GM21576 (cell line): Measurements from ENCODE around the gene COL27A1.

Experiments used
- ATAC-seq: cut with Tn5 transposase; IDR thresholded peaks from one replicate; pipeline ENCODE4 v1.9.1; 2021; ENCODE audit warnings: mild to moderate bottlenecking, moderate library complexity; ENCODE audit not compliant: unreplicated experiment

Gene COL27A1

DNA sequence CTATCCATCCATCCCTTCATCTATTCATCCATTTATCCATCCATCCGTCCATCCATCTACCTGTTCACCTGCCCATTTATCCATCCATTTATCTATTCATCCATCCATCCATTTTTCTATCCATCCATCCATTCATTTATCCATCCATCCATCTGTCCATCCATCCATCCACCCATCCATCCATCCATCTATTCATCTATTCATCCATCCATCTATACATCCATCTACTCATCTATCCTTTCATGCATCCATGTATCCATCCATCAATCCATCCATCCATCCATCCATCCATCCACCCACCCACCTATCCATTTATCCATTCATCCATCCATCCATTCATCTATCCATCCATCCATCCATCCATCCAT is 10.8 kb downstream of the COL27A1 start:
- ATAC-seq, result no peak

DNA sequence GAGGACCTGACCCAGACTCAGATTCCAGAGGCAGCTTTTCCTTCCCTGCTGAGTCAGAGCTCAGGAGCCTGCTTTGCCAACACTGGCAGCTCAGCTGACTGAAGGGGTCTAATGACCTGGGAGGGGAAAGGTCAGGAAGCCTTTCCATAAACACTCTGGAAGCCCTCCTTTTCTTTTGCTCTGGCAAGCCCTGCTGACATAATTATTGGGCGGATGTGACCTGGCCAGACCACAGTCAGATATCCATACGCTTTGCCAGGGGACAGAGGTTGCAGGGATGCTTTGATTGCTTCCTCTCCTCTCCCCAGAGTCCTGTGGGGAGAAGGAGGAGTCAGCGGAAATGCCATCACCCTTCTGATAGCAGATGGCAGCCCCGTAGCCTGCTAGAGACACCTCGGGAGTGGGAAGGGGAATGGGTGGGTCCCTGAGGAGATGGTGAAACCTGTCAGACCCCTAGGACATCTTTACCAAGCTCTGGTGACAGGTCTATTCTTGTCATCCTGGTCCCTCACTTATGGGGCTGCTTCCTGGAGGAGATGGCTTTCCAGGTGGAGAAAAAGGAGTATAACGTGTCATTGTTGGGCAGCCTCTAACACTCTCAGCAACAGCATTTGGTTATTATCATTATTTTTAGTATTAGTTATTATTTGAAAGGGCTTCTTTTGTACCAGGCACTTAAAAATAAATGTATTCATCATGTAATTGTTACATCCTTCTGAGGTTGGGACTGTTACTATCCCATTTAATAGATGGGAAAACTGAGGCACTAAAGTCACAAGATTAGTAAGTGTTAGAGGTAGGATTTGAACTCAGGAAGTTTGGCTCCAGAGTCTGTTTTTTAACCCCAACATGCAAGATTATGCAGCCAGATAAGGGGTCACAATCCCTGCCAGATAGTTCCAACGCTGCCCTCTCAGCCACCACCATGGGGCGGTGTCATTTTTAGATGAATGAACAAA is 11.6 kb downstream of the COL27A1 start:
- ATAC-seq, result no peak

GRCh38 chr9:114167591-114168091 is 12.3 kb downstream of the COL27A1 start:
- no peak for ATAC-seq

GRCh38 chr9:114168281-114169028 is 13.1 kb downstream of the COL27A1 start:
- no peak for ATAC-seq

- ATAC-seq, result no peak
Observed at GRCh38 chr9:114169029-114169951, 14.0 kb downstream of the COL27A1 start.

DNA sequence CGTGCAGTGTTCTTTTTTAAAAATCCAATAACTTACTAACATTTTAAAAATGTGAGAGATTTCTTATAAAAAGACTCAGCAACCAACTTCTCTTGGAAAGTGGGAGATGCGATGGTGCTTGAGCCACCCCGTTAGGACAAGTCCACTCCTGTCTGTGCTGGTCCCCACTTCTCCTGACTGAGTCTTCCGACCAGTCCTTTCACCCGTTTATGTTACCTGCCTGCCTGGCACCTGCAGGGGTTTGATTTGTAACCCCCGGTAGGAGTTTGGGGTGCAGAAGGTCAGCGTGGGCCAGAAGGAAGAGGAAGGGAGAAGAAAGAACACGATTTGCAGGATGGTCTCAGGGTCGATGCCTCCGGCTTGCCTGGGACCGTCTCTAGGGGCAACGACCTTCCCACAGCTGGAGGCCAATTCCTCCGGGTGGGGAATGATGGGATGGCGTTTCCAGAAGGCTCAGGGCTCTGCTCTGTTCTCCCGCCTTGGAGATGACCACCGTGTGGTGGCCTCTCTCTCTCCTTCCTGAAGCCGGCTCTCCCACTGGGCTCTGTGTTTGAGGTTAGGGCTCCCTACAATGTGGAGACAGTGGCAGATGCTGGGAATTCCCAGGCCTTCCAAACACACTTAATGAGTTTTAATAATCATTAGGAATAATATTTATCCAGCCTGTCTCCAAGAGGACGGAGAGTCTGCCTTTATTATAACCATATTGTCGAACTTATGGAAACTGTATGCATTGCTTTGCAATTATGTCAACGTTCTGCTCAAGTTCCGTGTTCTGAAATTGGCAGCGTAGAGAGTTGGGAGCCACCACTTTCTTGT is 14.8 kb downstream of the COL27A1 start:
- ATAC-seq, result no peak

DNA sequence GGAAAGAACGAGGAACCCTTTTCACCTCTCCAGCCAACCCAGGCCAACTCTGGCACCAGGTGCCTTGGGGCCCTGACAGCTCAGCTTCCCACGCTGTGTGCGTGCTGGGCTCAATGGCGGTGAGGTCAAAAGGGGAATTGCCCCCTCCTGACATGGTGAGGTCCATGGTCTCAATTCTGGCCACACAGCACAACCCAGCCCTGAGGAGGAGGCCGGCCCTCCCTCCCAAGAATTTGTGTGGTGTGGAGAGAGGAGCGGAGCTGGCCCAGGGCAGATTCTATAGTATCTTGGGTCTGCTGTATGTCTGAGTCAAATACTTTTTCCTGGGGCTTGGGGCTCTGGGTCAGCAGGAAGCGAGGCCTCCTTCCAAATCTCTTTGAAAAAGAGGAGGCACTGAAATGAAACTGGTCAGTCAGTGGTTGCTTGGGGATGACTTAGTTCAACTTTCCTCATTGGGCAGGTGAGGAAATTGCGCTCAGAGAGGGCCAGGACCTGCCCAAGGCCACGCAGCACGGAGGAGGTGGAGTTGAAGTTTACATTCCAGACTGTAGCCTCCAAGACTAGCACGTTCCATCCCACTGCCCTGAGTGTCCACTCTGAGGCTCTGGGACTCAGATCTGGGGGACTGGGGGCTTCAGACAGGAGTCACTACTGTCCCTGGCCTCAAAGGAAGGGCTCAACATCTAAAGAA is 15.6 kb downstream of the COL27A1 start:
- ATAC-seq, result no peak

DNA sequence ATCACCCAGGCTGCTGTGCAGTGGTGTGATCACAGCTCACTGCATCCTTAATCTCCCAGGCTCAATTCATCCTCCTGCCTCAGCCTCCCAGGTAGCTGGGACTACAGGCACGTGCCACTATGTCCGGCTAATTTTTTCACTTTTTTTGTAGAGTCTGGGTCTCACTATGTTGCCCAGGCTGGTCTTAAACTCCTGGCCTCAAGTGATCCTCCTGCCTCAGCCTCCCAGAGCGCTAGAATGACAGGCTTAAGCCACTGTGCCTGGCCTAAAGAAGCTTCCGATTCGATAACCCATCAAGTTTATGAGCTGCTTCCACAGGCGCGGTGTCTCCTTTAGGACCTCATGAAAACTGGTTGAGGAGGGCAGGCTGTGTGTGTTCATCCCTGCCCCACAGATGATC is 16.2 kb downstream of the COL27A1 start:
- no peak for ATAC-seq

- no peak for ATAC-seq
Observed at GRCh38 chr9:114172981-114173833, 17.9 kb downstream of the COL27A1 start.

- no peak for ATAC-seq
Observed at GRCh38 chr9:114174557-114174875, 19.2 kb downstream of the COL27A1 start.

GRCh38 chr9:114174876-114175771 is 19.8 kb downstream of the COL27A1 start:
- no peak for ATAC-seq

GRCh38 chr9:114176624-114177291 is 21.4 kb downstream of the COL27A1 start:
- no peak for ATAC-seq

GRCh38 chr9:114177423-114178064 is 22.2 kb downstream of the COL27A1 start:
- ATAC-seq, result no peak

DNA sequence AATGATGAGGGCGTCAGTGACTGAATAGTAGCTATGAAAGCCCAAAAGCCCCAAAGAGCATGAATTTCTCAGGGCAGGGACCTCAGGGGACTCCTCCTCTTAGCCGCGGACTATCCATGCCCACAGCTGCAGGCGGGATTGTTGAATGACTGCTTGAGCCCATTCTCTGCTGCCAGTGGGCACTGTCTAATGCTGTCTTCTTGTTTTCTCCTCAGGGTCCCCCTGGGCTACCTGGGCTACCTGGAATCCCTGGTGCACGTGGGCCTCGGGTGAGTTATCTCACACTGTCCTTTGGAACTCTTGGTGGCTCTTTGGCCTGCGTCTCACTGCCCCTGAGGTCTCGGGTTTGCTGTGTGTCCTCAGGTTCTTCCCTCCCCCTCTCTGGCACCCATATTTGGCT is 22.7 kb downstream of the COL27A1 start:
- ATAC-seq, result no peak

GRCh38 chr9:114178756-114179450 is 23.6 kb downstream of the COL27A1 start:
- no peak for ATAC-seq

GRCh38 chr9:114179516-114179915 is 24.2 kb downstream of the COL27A1 start:
- ATAC-seq, result no peak
